ENCODE measurements around the gene PLEKHJ1. TPM values are rescaled to one million over a fixed set of nuclear protein-coding genes. Genes with fewer than 3 reads are reported as not detected.
A peak's percentile ranks its signal among the peaks of the same experiment; 100 is the strongest.

PLEKHJ1 gene
- total RNA-seq, 1 donor from 2014 or later, result 23.9 TPM

DNA sequence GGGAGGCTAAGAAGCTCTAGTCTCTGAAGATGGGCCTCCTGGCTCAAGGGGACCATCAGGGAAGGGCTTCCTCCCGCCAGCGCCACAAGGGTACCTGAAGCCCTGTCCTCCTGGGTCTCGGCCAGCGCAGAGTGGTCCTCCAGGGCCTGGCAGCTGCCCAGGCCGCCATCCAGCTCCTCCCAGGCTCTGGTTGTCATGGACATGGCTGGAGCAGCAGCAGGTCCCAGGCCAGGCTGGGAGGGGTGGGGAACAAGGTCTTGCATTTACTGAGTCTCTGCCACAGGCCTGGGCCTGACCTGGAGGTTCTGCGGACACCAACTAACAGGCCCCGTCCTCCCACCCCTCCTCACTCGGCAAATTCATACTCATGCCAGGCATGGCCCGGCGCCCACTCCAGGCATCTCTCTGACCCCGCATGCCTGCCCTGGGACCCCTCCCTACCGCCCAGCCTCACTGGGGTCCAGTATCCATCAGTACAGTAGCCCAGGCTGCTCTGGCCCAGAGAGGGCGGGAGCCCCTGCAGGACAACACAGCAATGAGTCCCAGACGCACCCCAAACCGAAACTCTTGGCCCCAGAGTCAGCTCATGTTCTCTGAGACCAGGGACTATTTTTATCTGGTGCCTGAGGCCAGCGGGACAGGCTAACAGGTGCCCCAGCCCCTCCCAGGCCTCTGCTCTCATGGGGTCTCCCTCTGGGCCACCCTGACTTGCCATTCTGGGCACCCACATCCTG lies 19.1 kb upstream of the PLEKHJ1 start:
- intact Hi-C loops (cut with DNase I), result no loop called here
- TF ChIP-seq CTCF (IDR thresholded peaks at IDR 0.05), result no peak
- Histone ChIP-seq H3K9me3 (no peaks in the 10 kb centered on the region), H3K27ac (no peak overlapping the region), H3K4me1 (peaks cover 0 to 26% of the 10 kb centered on the region in 2 donors), H3K27me3 (peaks cover 13% of the 10 kb centered on the region), H3K36me3 (no peaks in the 10 kb centered on the region), H3K4me3 (no peak overlapping the region)
- no peak for DNase-seq (ENCODE audit: low spot score in 2 of 2)

GRCh38 chr19:2254064-2254872 lies 18.1 kb upstream of the PLEKHJ1 start:
- no peaks in the 10 kb centered on the region for H3K9me3 ChIP-seq
- peaks cover 0 to 26% of the 10 kb centered on the region in 2 donors for H3K4me1 ChIP-seq
- intact Hi-C loops (cut with DNase I), result no loop called here
- TF ChIP-seq CTCF (IDR thresholded peaks at IDR 0.05), result no peak
- H3K27ac ChIP-seq, result no peak overlapping the region
- H3K27me3 ChIP-seq, result peaks cover 13% of the 10 kb centered on the region
- H3K36me3 ChIP-seq, result no peaks in the 10 kb centered on the region
- no peak overlapping the region for H3K4me3 ChIP-seq
- DNase-seq (ENCODE audit: low spot score in 2 of 2), result no peak

DNA sequence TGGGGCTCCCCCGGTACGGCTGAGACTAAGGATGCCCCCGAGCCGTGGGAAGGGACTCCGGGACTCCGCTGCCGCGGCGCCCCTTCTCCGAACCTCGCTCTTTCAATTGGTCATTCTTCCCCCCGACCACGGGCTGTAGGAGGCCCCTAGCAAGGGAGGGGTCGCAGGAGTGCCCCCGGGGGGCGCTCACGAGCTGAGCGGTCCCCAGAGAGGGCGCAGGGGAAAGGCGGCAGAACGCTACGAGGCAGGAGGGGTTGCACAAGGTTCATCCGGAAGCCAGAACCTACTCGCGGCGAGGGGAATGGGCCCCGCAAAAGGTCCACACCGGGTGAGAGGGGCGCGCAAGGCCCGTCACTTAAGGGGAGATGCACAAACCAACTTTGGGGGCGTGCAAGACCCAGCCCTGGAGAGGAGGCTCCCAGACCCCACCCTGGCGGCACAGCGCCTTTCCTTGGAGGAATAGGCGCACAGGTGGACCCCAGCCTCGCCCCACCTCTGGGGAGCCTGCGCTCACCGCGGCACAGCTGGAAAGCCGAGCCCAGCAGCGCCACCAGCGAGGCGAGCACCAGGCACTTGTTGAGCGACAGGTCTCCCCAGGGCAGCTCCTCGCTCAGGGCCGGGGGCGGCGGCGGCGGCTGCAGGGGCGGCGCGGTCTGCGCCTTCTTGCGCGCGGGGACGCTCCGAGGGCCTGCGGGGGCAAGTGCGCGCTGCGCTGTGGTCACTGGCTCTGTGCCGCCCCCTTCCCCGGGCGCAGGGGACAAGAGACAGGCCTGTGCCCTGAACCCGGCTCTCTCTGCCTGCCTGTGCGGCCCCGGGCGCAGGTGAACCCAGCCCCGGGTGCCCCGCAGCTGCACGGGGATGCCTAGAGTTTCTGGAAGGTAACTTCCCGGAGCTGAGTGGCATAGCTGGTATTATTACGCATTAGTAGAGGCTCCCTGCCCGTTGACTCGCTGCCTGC lies 17.3 kb upstream of the PLEKHJ1 start:
- DNase-seq (ENCODE audit: low spot score in 2 of 2), result no peak
- peaks cover 0 to 26% of the 10 kb centered on the region in 2 donors for H3K4me1 ChIP-seq
- H3K36me3 ChIP-seq, result peaks cover under 1 to 4% of the 10 kb centered on the region in 2 donors
- intact Hi-C loops (cut with DNase I), result no loop called here
- no peak overlapping the region for H3K27ac ChIP-seq
- H3K27me3 ChIP-seq, result peaks cover 13% of the 10 kb centered on the region
- H3K9me3 ChIP-seq, result no peaks in the 10 kb centered on the region
- peak overlapping the region; percentile 33 to 39 for H3K4me3 ChIP-seq
- peak in 1 of 3 experiments; percentile 16 for TF ChIP-seq CTCF (IDR thresholded peaks at IDR 0.05)

- DNase-seq (ENCODE audit: low spot score in 2 of 2), result no peak
- Histone ChIP-seq H3K9me3 (no peaks in the 10 kb centered on the region), H3K27ac (no peak overlapping the region), H3K4me1 (peaks cover 0 to 26% of the 10 kb centered on the region in 2 donors), H3K4me3 (peak overlapping the region; percentile 33 to 39), H3K27me3 (peaks cover 13% of the 10 kb centered on the region), H3K36me3 (peaks cover 6 to 11% of the 10 kb centered on the region in 2 donors)
- no peak for TF ChIP-seq CTCF (IDR thresholded peaks at IDR 0.05)
- intact Hi-C loops (cut with DNase I), result no loop called here
Observed at GRCh38 chr19:2252797-2253105, 16.6 kb upstream of the PLEKHJ1 start.

DNA sequence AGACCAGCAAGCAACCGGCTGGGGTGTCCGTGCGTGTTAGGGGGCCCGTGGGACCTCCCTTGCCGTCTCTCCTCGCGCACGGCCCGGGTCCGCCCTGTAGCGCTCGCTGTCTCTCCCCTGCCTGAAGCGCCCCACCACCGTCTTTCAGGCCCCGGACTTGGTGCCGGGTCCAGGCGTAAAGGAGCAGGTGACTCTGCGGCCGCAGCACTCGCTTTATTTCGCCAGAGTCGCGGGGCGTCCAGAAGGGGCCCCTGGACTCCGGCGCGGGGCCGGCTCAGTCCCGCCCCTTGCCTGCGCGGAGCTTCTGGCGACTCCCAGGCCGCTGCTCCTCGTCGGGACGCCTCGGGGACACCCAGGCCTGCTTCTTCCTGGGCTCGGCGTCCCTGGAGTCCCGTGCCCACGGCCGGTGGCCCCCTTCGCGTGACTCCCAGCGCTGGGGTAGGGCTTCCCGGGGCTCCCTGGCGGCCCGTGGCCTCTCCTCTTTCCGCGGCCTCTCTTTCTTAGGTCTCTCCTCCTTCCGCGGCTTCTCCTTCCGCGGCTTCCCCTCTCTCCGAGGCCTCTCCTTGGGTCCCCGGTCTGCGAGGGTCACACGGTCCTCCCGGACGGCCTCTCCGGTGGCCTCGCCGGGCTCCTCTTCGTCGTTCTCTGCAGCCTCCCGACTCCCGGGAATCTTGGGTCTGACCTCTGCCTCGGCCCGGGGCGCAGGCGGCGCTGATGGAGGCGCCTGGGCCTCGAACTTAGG lies 16.1 kb upstream of the PLEKHJ1 start:
- no peak for DNase-seq (ENCODE audit: low spot score in 2 of 2)
- H3K4me3 ChIP-seq, result peak overlapping the region; percentile 27 to 39
- TF ChIP-seq CTCF (IDR thresholded peaks at IDR 0.05), result no peak
- intact Hi-C loops (cut with DNase I), result no loop called here
- H3K27me3 ChIP-seq, result peaks cover 13% of the 10 kb centered on the region
- H3K36me3 ChIP-seq, result peaks cover 12 to 16% of the 10 kb centered on the region in 2 donors
- peaks cover 0 to 26% of the 10 kb centered on the region in 2 donors for H3K4me1 ChIP-seq
- no peaks in the 10 kb centered on the region for H3K9me3 ChIP-seq
- no peak overlapping the region for H3K27ac ChIP-seq

Measured in ascending aorta (tissue), 2 donors.